Keratinocyte (primary cell): Measurements from ENCODE around the gene SEC24B.
"Not testable (repeated sequence)": the region's sequence is repeated elsewhere in the genome, so short reads cannot be mapped to it uniquely, and the experiment has no call there.

Experiments
- CTCF ChIP-seq, 3 experiments: IDR thresholded peaks in 1 of 3; conservative IDR thresholded peaks in 1 of 3; optimal IDR thresholded peaks in 1 of 3; 2 replicates in 2 of 3; 3 replicates in 1 of 3; pipeline versions ENCODE3 to v1.5.1; 2011; ENCODE audit warnings: low read length in 3 of 3, mild to moderate bottlenecking in 3 of 3, moderate library complexity in 2 of 3, control low read depth in 1 of 3, inconsistent platforms in 1 of 3; ENCODE audit not compliant: insufficient read depth in 2 of 3; ENCODE audit errors: extremely low read depth in 1 of 3
- EZH2 ChIP-seq: IDR thresholded peaks from one replicate; pipeline ENCODE4 v1.6.1; 2012; ENCODE audit warnings: inconsistent platforms, mild to moderate bottlenecking, low read length, moderate library complexity

DNA sequence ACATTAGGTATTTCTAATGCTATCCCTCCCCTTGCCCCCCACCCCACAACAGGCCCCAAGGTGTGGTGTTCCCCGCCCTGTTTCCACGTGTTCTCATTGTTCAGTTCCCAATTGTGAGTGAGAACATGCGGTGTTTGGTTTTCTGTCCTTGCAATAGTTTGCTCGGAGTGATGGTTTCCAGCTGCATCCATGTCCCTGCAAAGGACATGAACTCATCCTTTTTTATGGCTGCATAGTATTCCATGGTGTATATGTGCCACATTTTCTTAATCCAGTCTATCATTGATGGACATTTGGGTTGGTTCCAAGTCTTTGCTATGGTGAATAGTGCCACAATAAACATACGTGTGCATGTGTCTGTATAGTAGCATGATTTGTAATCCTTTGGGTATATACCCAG is 146.4 kb downstream of the SEC24B start:
- TF ChIP-seq CTCF (optimal IDR thresholded peaks at IDR 0.05 in 1 of 3, IDR thresholded peaks at IDR 0.05 in 1 of 3, conservative IDR thresholded peaks at IDR 0.05 in 1 of 3; ENCODE audit: extremely low read depth in 1 of 3, insufficient read depth in 2 of 3, low read length in 3 of 3); EZH2: not testable (repeated sequence)
